GM23338 (cell line): Measurements from ENCODE around the gene EDNRB.

Experiments used
- CREB1 ChIP-seq: fragments of 250-450 bp; sonication (Bioruptor Pico); IDR thresholded peaks from 2 replicates; pipeline ENCODE4 v1.5.0; 2020; ENCODE audit warnings: low read depth, mild to moderate bottlenecking, moderate library complexity
- CTCF ChIP-seq, 2 experiments: fragments of 200-600 bp in 1 of 2; sonication (generic) in 1 of 2; conservative IDR thresholded peaks; 2 replicates each; pipeline versions ENCODE4 v1.5.1 to v1.6.1; 2016 to 2017; ENCODE audit warnings: antibody characterized with exemption in 2 of 2, low read depth in 2 of 2, mild to moderate bottlenecking in 2 of 2, moderate library complexity in 1 of 2
- ETS1 ChIP-seq: IDR thresholded peaks from 2 replicates; pipeline ENCODE4 v1.6.1; 2016; ENCODE audit warnings: antibody characterized with exemption
- EZH2 ChIP-seq: fragments of 200-600 bp; sonication (generic); IDR thresholded peaks from one replicate; pipeline ENCODE4 v1.8.0; 2017; ENCODE audit warnings: antibody characterized with exemption, mild to moderate bottlenecking, low read depth; ENCODE audit not compliant: unreplicated experiment
- EZH2phosphoT487 ChIP-seq: fragments of 200-600 bp; sonication (generic); IDR thresholded peaks from one replicate; pipeline ENCODE4 v1.8.1; 2018; ENCODE audit warnings: antibody characterized with exemption; ENCODE audit not compliant: unreplicated experiment
- POLR2AphosphoS5 ChIP-seq: IDR thresholded peaks from 2 replicates; pipeline ENCODE4 v1.6.1; 2016; ENCODE audit warnings: antibody characterized with exemption, low read depth
- STAT1 ChIP-seq: IDR thresholded peaks from one replicate; pipeline ENCODE4 v1.6.1; 2016; ENCODE audit warnings: antibody characterized with exemption; ENCODE audit not compliant: unreplicated experiment

- TF ChIP-seq CTCF (conservative IDR thresholded peaks at IDR 0.05; ENCODE audit: low read depth in 2 of 2) (no peak), POLR2AphosphoS5 (no peak), CREB1 (CRISPR knock-in tag) (no peak), EZH2phosphoT487 (no peak), EZH2 (no peak), ETS1 (no peak), STAT1 (no peak)
Measured at GRCh38 chr13:77930430-77930829, 11.8 kb upstream of the EDNRB start.
